ENCODE data around the gene TNIK.

TNIK gene

DNA sequence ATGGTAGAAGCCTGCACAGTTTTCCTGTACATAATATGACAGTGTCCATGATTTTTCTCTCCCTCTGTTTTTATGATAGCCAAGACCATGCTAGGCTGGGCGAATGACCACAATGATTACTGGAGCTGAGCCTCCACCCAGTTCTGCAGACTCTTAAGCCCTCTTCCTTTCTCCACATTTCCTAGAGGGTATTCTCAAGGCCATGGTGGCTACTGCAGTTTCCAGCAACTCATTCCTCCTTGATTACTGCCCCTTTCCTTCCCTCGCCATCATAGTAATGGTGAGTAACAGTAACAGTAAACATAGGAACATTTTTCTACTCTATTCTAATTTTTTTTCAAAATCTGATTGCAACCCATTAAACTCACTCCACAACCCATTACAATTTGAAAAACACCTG is 20.2 kb downstream of the TNIK start:
- H3K4me3 ChIP-seq (ENCODE audit: low read length, poor library complexity, severe bottlenecking) = no peak overlapping the region
- H3K79me2 ChIP-seq (ENCODE audit: insufficient read depth, low read length) = peaks cover 93% of the 10 kb centered on the region
- TF ChIP-seq, protein P1, sequence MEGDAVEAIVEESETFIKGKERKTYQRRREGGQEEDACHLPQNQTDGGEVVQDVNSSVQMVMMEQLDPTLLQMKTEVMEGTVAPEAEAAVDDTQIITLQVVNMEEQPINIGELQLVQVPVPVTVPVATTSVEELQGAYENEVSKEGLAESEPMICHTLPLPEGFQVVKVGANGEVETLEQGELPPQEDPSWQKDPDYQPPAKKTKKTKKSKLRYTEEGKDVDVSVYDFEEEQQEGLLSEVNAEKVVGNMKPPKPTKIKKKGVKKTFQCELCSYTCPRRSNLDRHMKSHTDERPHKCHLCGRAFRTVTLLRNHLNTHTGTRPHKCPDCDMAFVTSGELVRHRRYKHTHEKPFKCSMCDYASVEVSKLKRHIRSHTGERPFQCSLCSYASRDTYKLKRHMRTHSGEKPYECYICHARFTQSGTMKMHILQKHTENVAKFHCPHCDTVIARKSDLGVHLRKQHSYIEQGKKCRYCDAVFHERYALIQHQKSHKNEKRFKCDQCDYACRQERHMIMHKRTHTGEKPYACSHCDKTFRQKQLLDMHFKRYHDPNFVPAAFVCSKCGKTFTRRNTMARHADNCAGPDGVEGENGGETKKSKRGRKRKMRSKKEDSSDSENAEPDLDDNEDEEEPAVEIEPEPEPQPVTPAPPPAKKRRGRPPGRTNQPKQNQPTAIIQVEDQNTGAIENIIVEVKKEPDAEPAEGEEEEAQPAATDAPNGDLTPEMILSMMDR (conservative IDR thresholded peaks at IDR 0.05; ENCODE audit: low read length) = no peak
- TF ChIP-seq EZH2phosphoT487 (IDR thresholded peaks at IDR 0.05; ENCODE audit: borderline replicate concordance) = no peak
- H3K4me1 ChIP-seq (ENCODE audit: insufficient read depth, low read length, poor library complexity, severe bottlenecking) = peaks cover 47% of the 10 kb centered on the region
- H2AFZ ChIP-seq (ENCODE audit: low read length) = no peak overlapping the region
- H3K9me2 ChIP-seq (replicated peaks; ENCODE audit: low read depth, low read length) = no peaks in the 10 kb centered on the region
- no peak overlapping the region for H3K4me2 ChIP-seq (ENCODE audit: low read depth, low read length, poor library complexity, severe bottlenecking)
- no peak overlapping the region for H3K9ac ChIP-seq (ENCODE audit: low read depth, low read length, poor library complexity, severe bottlenecking)
- no peaks in the 10 kb centered on the region for H3F3A ChIP-seq (ENCODE audit: low read depth)
- H3K9me3 ChIP-seq (ENCODE audit: insufficient read depth, low read depth, low read length) = no peaks in the 10 kb centered on the region
- H3K36me3 ChIP-seq (ENCODE audit: insufficient read depth, low read length) = no peaks in the 10 kb centered on the region
- H3K27me3 ChIP-seq (ENCODE audit: insufficient read depth, low read length, poor library complexity, severe bottlenecking) = no peaks in the 10 kb centered on the region
- H4K20me1 ChIP-seq (ENCODE audit: insufficient read depth, low read length, poor library complexity, severe bottlenecking) = peaks cover 31% of the 10 kb centered on the region

DNA sequence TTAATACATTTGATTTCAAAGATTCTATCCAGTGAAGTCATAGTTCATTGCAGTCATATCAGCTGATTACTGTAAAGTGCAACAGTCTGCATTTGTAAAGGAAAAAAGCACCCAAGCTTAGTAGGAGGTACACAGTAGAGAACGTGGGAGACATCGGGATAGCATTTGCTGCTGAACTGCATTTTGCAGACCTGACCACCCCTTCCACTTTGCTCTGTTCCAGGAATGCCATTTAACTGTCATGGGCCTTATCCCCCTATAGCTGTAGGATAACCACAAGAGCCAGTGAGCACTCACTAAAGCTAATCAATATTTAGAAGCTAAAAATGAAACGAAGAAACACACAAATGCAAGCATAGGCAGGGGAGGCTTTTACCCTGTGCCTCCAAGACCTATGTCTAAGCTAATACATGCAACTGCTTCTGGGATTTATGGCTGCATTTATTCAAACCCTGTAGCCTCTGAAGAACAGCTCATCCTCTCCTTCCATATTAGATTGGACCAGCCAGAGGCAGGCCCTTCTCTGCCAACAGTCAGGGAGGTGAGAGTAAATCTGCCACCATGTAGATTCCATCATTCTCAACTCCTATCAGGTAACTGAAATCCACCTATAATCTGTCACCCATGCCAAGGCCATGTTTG is 23.0 kb downstream of the TNIK start:
- Histone ChIP-seq H3K27me3 (ENCODE audit: insufficient read depth, low read length, poor library complexity, severe bottlenecking) (no peaks in the 10 kb centered on the region), H4K20me1 (ENCODE audit: insufficient read depth, low read length, poor library complexity, severe bottlenecking) (peaks cover 25% of the 10 kb centered on the region), H3K4me1 (ENCODE audit: insufficient read depth, low read length, poor library complexity, severe bottlenecking) (peaks cover 26% of the 10 kb centered on the region), H3K9ac (ENCODE audit: low read depth, low read length, poor library complexity, severe bottlenecking) (no peak overlapping the region), H3K4me3 (ENCODE audit: low read length, poor library complexity, severe bottlenecking) (no peak overlapping the region), H3K79me2 (ENCODE audit: insufficient read depth, low read length) (peaks cover 80% of the 10 kb centered on the region), H2AFZ (ENCODE audit: low read length) (no peak overlapping the region), H3K36me3 (ENCODE audit: insufficient read depth, low read length) (no peaks in the 10 kb centered on the region), H3K9me3 (ENCODE audit: insufficient read depth, low read depth, low read length) (no peaks in the 10 kb centered on the region), H3K4me2 (ENCODE audit: low read depth, low read length, poor library complexity, severe bottlenecking) (no peak overlapping the region), H3F3A (ENCODE audit: low read depth) (no peaks in the 10 kb centered on the region), H3K9me2 (replicated peaks; ENCODE audit: low read depth, low read length) (no peaks in the 10 kb centered on the region)
- TF ChIP-seq EZH2phosphoT487 (IDR thresholded peaks at IDR 0.05; ENCODE audit: borderline replicate concordance) = no peak
- TF ChIP-seq, protein P1 (conservative IDR thresholded peaks at IDR 0.05; ENCODE audit: low read length) = no peak

DNA sequence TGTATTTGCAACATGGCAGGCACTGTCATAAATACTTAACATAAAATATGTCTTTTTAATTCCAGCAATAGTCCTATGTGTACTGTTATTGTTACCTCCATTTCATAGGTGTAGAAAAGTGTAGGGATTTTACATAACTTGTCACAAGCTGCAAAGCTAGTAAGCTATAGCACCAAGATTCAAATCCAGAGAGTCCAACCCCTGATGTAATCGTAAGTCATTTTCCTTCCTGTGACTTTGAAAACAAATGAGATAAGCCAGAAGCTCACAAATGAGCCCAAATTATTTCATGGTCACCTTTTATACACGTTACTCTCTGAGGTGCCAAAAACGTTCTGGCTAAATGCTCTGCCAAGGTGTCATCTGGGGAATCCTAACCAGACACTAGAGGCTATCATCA is 23.8 kb downstream of the TNIK start:
- H3K4me3 ChIP-seq (ENCODE audit: low read length, poor library complexity, severe bottlenecking) = no peak overlapping the region
- H3K4me1 ChIP-seq (ENCODE audit: insufficient read depth, low read length, poor library complexity, severe bottlenecking) = peaks cover 22% of the 10 kb centered on the region
- no peak overlapping the region for H3K9ac ChIP-seq (ENCODE audit: low read depth, low read length, poor library complexity, severe bottlenecking)
- H3K27me3 ChIP-seq (ENCODE audit: insufficient read depth, low read length, poor library complexity, severe bottlenecking) = no peaks in the 10 kb centered on the region
- H3F3A ChIP-seq (ENCODE audit: low read depth) = no peaks in the 10 kb centered on the region
- no peaks in the 10 kb centered on the region for H3K9me2 ChIP-seq (replicated peaks; ENCODE audit: low read depth, low read length)
- no peaks in the 10 kb centered on the region for H3K36me3 ChIP-seq (ENCODE audit: insufficient read depth, low read length)
- no peaks in the 10 kb centered on the region for H3K9me3 ChIP-seq (ENCODE audit: insufficient read depth, low read depth, low read length)
- H4K20me1 ChIP-seq (ENCODE audit: insufficient read depth, low read length, poor library complexity, severe bottlenecking) = peaks cover 16% of the 10 kb centered on the region
- H3K4me2 ChIP-seq (ENCODE audit: low read depth, low read length, poor library complexity, severe bottlenecking) = no peak overlapping the region
- no peak for TF ChIP-seq EZH2phosphoT487 (IDR thresholded peaks at IDR 0.05; ENCODE audit: borderline replicate concordance)
- TF ChIP-seq, protein P1 (conservative IDR thresholded peaks at IDR 0.05; ENCODE audit: low read length) = no peak
- H3K79me2 ChIP-seq (ENCODE audit: insufficient read depth, low read length) = peaks cover 80% of the 10 kb centered on the region
- H2AFZ ChIP-seq (ENCODE audit: low read length) = no peak overlapping the region

Data from Loucy (cell line).